ENCODE data around the gene HAAO.

Gene HAAO

GRCh38 chr2:42804891-42805290 is 12.5 kb upstream of the HAAO start:
- TF ChIP-seq CTCF (IDR thresholded peaks at IDR 0.05; ENCODE audit: low read depth, low read length, poor library complexity, severe bottlenecking), result no peak
- no peak for TF ChIP-seq EZH2phosphoT487 (IDR thresholded peaks at IDR 0.05; ENCODE audit: borderline replicate concordance, low read length)
- H3K79me2 ChIP-seq (ENCODE audit: control insufficient read depth, low read length), result no peaks in the 10 kb centered on the region
- no peaks in the 10 kb centered on the region for H4K20me1 ChIP-seq (ENCODE audit: control insufficient read depth, insufficient read depth, low read depth, low read length)
- peaks cover 11% of the 10 kb centered on the region for H3K4me1 ChIP-seq (ENCODE audit: control insufficient read depth, low read length)
- no peak overlapping the region for H3K27ac ChIP-seq (ENCODE audit: low read depth, low read length)
- no peaks in the 10 kb centered on the region for H3K9me3 ChIP-seq (ENCODE audit: control insufficient read depth, insufficient read depth, low read length)
- peaks cover 3% of the 10 kb centered on the region; the same call in 1 of the 2 replicates for H3K27me3 ChIP-seq (ENCODE audit: control insufficient read depth, low read length)
- no peaks in the 10 kb centered on the region for H3K36me3 ChIP-seq (ENCODE audit: control insufficient read depth, low read length)
- no peak overlapping the region for H3K4me3 ChIP-seq (ENCODE audit: low read length)
- 0 out of 2 replicates have a peak, but pooled peaks cover 3% of the 10 kb centered on the region for H3F3A ChIP-seq (ENCODE audit: control insufficient read depth, insufficient read depth)
- no peak overlapping the region for H3K4me2 ChIP-seq (ENCODE audit: low read length)
- H3K9me2 ChIP-seq (replicated peaks; ENCODE audit: control insufficient read depth, low read length), result no peaks in the 10 kb centered on the region

GRCh38 chr2:42804338-42804737 is 12.0 kb upstream of the HAAO start:
- Histone ChIP-seq H3F3A (ENCODE audit: control insufficient read depth, insufficient read depth) (no peaks in the 10 kb centered on the region), H3K4me3 (ENCODE audit: low read length) (no peak overlapping the region), H3K4me2 (ENCODE audit: low read length) (no peak overlapping the region), H3K4me1 (ENCODE audit: control insufficient read depth, low read length) (peaks cover 8% of the 10 kb centered on the region), H3K36me3 (ENCODE audit: control insufficient read depth, low read length) (no peaks in the 10 kb centered on the region), H3K27ac (ENCODE audit: low read depth, low read length) (no peak overlapping the region), H3K27me3 (ENCODE audit: control insufficient read depth, low read length) (peaks cover 3% of the 10 kb centered on the region; the same call in 1 of the 2 replicates), H3K9me2 (replicated peaks; ENCODE audit: control insufficient read depth, low read length) (no peaks in the 10 kb centered on the region), H3K9me3 (ENCODE audit: control insufficient read depth, insufficient read depth, low read length) (no peaks in the 10 kb centered on the region), H4K20me1 (ENCODE audit: control insufficient read depth, insufficient read depth, low read depth, low read length) (no peaks in the 10 kb centered on the region), H3K79me2 (ENCODE audit: control insufficient read depth, low read length) (no peaks in the 10 kb centered on the region)
- no peak for TF ChIP-seq EZH2phosphoT487 (IDR thresholded peaks at IDR 0.05; ENCODE audit: borderline replicate concordance, low read length)
- no peak for TF ChIP-seq CTCF (IDR thresholded peaks at IDR 0.05; ENCODE audit: low read depth, low read length, poor library complexity, severe bottlenecking)

DNA sequence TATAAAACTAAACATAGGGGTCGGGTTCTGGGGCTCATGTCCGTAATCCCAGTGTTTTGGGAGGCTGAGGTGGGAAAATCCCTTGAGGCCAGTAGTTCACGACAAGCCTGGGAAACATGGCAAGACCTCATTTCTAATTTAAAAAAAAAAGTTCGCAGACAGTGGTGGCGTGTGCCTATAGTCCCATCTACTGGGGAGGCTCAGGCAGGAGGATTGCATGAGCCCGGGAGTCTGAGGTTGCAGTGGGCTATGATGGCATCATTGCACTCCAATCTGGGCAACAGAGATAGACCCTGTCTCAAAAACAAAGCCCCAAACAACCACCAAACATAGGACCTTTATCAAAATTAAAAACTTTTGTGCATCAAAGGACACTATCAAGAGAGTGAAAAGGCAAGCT is 9.8 kb upstream of the HAAO start:
- H3K4me1 ChIP-seq (ENCODE audit: control insufficient read depth, low read length), result peaks cover 2% of the 10 kb centered on the region
- TF ChIP-seq EZH2phosphoT487 (IDR thresholded peaks at IDR 0.05; ENCODE audit: borderline replicate concordance, low read length) (no peak), CTCF (IDR thresholded peaks at IDR 0.05; ENCODE audit: low read depth, low read length, poor library complexity, severe bottlenecking) (no peak)
- H3K27ac ChIP-seq (ENCODE audit: low read depth, low read length), result no peak overlapping the region

More for the DNA sequence above, 9.8 kb upstream of the HAAO start:
- no peaks in the 10 kb centered on the region for H4K20me1 ChIP-seq (ENCODE audit: control insufficient read depth, insufficient read depth, low read depth, low read length)
- H3K79me2 ChIP-seq (ENCODE audit: control insufficient read depth, low read length), result no peaks in the 10 kb centered on the region
- no peaks in the 10 kb centered on the region for H3F3A ChIP-seq (ENCODE audit: control insufficient read depth, insufficient read depth)
- H3K4me2 ChIP-seq (ENCODE audit: low read length), result no peak overlapping the region
- no peaks in the 10 kb centered on the region for H3K9me3 ChIP-seq (ENCODE audit: control insufficient read depth, insufficient read depth, low read length)
- no peaks in the 10 kb centered on the region for H3K36me3 ChIP-seq (ENCODE audit: control insufficient read depth, low read length)
- H3K4me3 ChIP-seq (ENCODE audit: low read length), result no peak overlapping the region
- H3K27me3 ChIP-seq (ENCODE audit: control insufficient read depth, low read length), result peaks cover 3% of the 10 kb centered on the region; the same call in 1 of the 2 replicates
- H3K9me2 ChIP-seq (replicated peaks; ENCODE audit: control insufficient read depth, low read length), result no peaks in the 10 kb centered on the region
